ENCODE measurements around the gene TTBK1. TPM values are rescaled to one million over a fixed set of nuclear protein-coding genes. Genes with fewer than 3 reads are reported as not detected.

Gene TTBK1
- total and polyA plus RNA-seq, 2 donors (not counting 1 experiment from before 2014, with no cell fraction given), result under 0.01 TPM; not detected in 1

- H3K4me2 ChIP-seq (ENCODE audit: extremely low read depth, insufficient read depth, low read length), result no peak overlapping the region
- H3K27me3 ChIP-seq (ENCODE audit: control insufficient read depth, insufficient read depth, low read length), result no peaks in the 10 kb centered on the region
- DNase-seq (ENCODE audit: low read depth in 2 of 2), result no peak
- no peak overlapping the region for H2AFZ ChIP-seq (ENCODE audit: low read length)
- no peaks in the 10 kb centered on the region for H3K4me1 ChIP-seq (ENCODE audit: control insufficient read depth, extremely low read depth, insufficient read depth, low read length)
- H3K27ac ChIP-seq (ENCODE audit: insufficient read depth, low read length), result no peak overlapping the region
- TF ChIP-seq CTCF (conservative IDR thresholded peaks at IDR 0.05 in 1 of 2, IDR thresholded peaks at IDR 0.05 in 1 of 2; ENCODE audit: low read depth in 1 of 2, low read length in 2 of 2) (no peak), EZH2 (IDR thresholded peaks at IDR 0.05; ENCODE audit: low read length, missing control alignments) (no peak)
- no peaks in the 10 kb centered on the region for H4K20me1 ChIP-seq (ENCODE audit: control insufficient read depth, extremely low read depth, insufficient read depth, low read length)
- no peak overlapping the region for H3K9ac ChIP-seq (ENCODE audit: insufficient read depth, low read length)
- H3K9me3 ChIP-seq (ENCODE audit: control insufficient read depth, insufficient read depth, low read depth, low read length), result no peaks in the 10 kb centered on the region
- H3K4me3 ChIP-seq (replicated peaks in 1 of 4; ENCODE audit: control extremely low read depth in 1 of 4, insufficient read depth in 1 of 4, low read depth in 3 of 4, low read length in 4 of 4), result no peak overlapping the region
- no peaks in the 10 kb centered on the region for H3K36me3 ChIP-seq (ENCODE audit: control insufficient read depth, insufficient read depth, low read length)
- no peaks in the 10 kb centered on the region for H3K79me2 ChIP-seq (ENCODE audit: control insufficient read depth, insufficient read depth, low read length)
These were observed 82.6 kb downstream of the TTBK1 start for GRCh38 chr6:43325876-43326275.

GRCh38 chr6:43328528-43328927 lies 85.2 kb downstream of the TTBK1 start:
- Histone ChIP-seq H3K27me3 (ENCODE audit: control insufficient read depth, insufficient read depth, low read length) (no peaks in the 10 kb centered on the region), H2AFZ (ENCODE audit: low read length) (no peak overlapping the region), H3K36me3 (ENCODE audit: control insufficient read depth, insufficient read depth, low read length) (no peaks in the 10 kb centered on the region), H3K9me3 (ENCODE audit: control insufficient read depth, insufficient read depth, low read depth, low read length) (no peaks in the 10 kb centered on the region), H3K9ac (ENCODE audit: insufficient read depth, low read length) (no peak overlapping the region), H3K4me2 (ENCODE audit: extremely low read depth, insufficient read depth, low read length) (no peak overlapping the region), H3K79me2 (ENCODE audit: control insufficient read depth, insufficient read depth, low read length) (no peaks in the 10 kb centered on the region), H3K4me3 (replicated peaks in 1 of 4; ENCODE audit: control extremely low read depth in 1 of 4, insufficient read depth in 1 of 4, low read depth in 3 of 4, low read length in 4 of 4) (no peak overlapping the region), H3K27ac (ENCODE audit: insufficient read depth, low read length) (no peak overlapping the region), H4K20me1 (ENCODE audit: control insufficient read depth, extremely low read depth, insufficient read depth, low read length) (no peaks in the 10 kb centered on the region), H3K4me1 (ENCODE audit: control insufficient read depth, extremely low read depth, insufficient read depth, low read length) (no peaks in the 10 kb centered on the region)
- TF ChIP-seq EZH2 (IDR thresholded peaks at IDR 0.05; ENCODE audit: low read length, missing control alignments), result no peak
- no peak for TF ChIP-seq CTCF (conservative IDR thresholded peaks at IDR 0.05 in 1 of 2, IDR thresholded peaks at IDR 0.05 in 1 of 2; ENCODE audit: low read depth in 1 of 2, low read length in 2 of 2)
- no peak for DNase-seq (ENCODE audit: low read depth in 2 of 2)

- no peak overlapping the region for H3K4me3 ChIP-seq (replicated peaks in 1 of 4; ENCODE audit: control extremely low read depth in 1 of 4, insufficient read depth in 1 of 4, low read depth in 3 of 4, low read length in 4 of 4)
- no peaks in the 10 kb centered on the region for H4K20me1 ChIP-seq (ENCODE audit: control insufficient read depth, extremely low read depth, insufficient read depth, low read length)
- no peaks in the 10 kb centered on the region for H3K9me3 ChIP-seq (ENCODE audit: control insufficient read depth, insufficient read depth, low read depth, low read length)
- H3K4me2 ChIP-seq (ENCODE audit: extremely low read depth, insufficient read depth, low read length), result no peak overlapping the region
- H3K36me3 ChIP-seq (ENCODE audit: control insufficient read depth, insufficient read depth, low read length), result no peaks in the 10 kb centered on the region
- no peak overlapping the region for H2AFZ ChIP-seq (ENCODE audit: low read length)
- DNase-seq (ENCODE audit: low read depth in 2 of 2), result no peak
- H3K27ac ChIP-seq (ENCODE audit: insufficient read depth, low read length), result no peak overlapping the region
- no peaks in the 10 kb centered on the region for H3K4me1 ChIP-seq (ENCODE audit: control insufficient read depth, extremely low read depth, insufficient read depth, low read length)
- H3K9ac ChIP-seq (ENCODE audit: insufficient read depth, low read length), result no peak overlapping the region
- TF ChIP-seq EZH2 (IDR thresholded peaks at IDR 0.05; ENCODE audit: low read length, missing control alignments) (no peak), CTCF (conservative IDR thresholded peaks at IDR 0.05 in 1 of 2, IDR thresholded peaks at IDR 0.05 in 1 of 2; ENCODE audit: low read depth in 1 of 2, low read length in 2 of 2) (no peak)
- H3K27me3 ChIP-seq (ENCODE audit: control insufficient read depth, insufficient read depth, low read length), result no peaks in the 10 kb centered on the region
- H3K79me2 ChIP-seq (ENCODE audit: control insufficient read depth, insufficient read depth, low read length), result no peaks in the 10 kb centered on the region
These were observed 88.2 kb downstream of the TTBK1 start for GRCh38 chr6:43331470-43331869.

All from fibroblast of lung (primary cell).